ENCODE measurements around the gene EGLN3. TPM values are rescaled to one million over a fixed set of nuclear protein-coding genes. Genes with fewer than 3 reads are reported as not detected.
A peak's percentile ranks its signal among the peaks of the same experiment; 100 is the strongest.

The EGLN3 gene
- total and polyA plus RNA-seq, 2 of the 13 experiments (the other 11 are each of a cell fraction or from before 2014, with no cell fraction given) = 0.18 to 27.3 TPM

- TF ChIP-seq ZHX1 (CRISPR knock-in tag; IDR thresholded peaks at IDR 0.05; ENCODE audit: low read depth) (no peak), ETV5 (CRISPR knock-in tag; IDR thresholded peaks at IDR 0.05; ENCODE audit: borderline replicate concordance) (peak; percentile 65; the same call in 1 of the 2 replicates), HINFP (CRISPR knock-in tag; IDR thresholded peaks at IDR 0.05; ENCODE audit: low read depth) (no peak), JUNB (CRISPR knock-in tag; IDR thresholded peaks at IDR 0.05; ENCODE audit: borderline replicate concordance) (no peak), ZNF124 (CRISPR knock-in tag; IDR thresholded peaks at IDR 0.05) (no peak), ZIK1 (CRISPR knock-in tag; IDR thresholded peaks at IDR 0.05; ENCODE audit: borderline replicate concordance, low read depth) (no peak), ISL2 (CRISPR knock-in tag; IDR thresholded peaks at IDR 0.05) (no peak; the same call in 1 of the 2 replicates), ZBTB38 (CRISPR knock-in tag; IDR thresholded peaks at IDR 0.05) (peak; percentile 73), SMAD3 (CRISPR knock-in tag; IDR thresholded peaks at IDR 0.05) (0 out of 2 replicates have a peak, but pooled peaks have one; percentile 47), PHF20 (CRISPR knock-in tag; IDR thresholded peaks at IDR 0.05) (no peak; the same call in 1 of the 2 replicates), PRMT3 (CRISPR knock-in tag; IDR thresholded peaks at IDR 0.05; ENCODE audit: borderline replicate concordance, low read depth) (peak; percentile 82; the same call in 1 of the 2 replicates), NFATC3 (CRISPR knock-in tag; IDR thresholded peaks at IDR 0.05) (no peak), SMAD9 (CRISPR knock-in tag; IDR thresholded peaks at IDR 0.05) (no peak; the same call in 1 of the 2 replicates), ATF6 (CRISPR knock-in tag; conservative IDR thresholded peaks at IDR 0.05) (no peak)
- TF ChIP-seq, protein P1, sequence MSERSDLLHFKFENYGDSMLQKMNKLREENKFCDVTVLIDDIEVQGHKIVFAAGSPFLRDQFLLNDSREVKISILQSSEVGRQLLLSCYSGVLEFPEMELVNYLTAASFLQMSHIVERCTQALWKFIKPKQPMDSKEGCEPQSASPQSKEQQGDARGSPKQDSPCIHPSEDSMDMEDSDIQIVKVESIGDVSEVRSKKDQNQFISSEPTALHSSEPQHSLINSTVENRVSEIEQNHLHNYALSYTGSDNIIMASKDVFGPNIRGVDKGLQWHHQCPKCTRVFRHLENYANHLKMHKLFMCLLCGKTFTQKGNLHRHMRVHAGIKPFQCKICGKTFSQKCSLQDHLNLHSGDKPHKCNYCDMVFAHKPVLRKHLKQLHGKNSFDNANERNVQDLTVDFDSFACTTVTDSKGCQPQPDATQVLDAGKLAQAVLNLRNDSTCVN (CRISPR knock-in tag; IDR thresholded peaks at IDR 0.05; ENCODE audit: borderline replicate concordance) = 0 out of 2 replicates have a peak, but pooled peaks have one; percentile 53
- TF ChIP-seq, protein P2, sequence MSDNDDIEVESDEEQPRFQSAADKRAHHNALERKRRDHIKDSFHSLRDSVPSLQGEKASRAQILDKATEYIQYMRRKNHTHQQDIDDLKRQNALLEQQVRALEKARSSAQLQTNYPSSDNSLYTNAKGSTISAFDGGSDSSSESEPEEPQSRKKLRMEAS (IDR thresholded peaks at IDR 0.05) = peak; percentile 20; the same call in 1 of the 2 replicates
- TF ChIP-seq, protein P3, sequence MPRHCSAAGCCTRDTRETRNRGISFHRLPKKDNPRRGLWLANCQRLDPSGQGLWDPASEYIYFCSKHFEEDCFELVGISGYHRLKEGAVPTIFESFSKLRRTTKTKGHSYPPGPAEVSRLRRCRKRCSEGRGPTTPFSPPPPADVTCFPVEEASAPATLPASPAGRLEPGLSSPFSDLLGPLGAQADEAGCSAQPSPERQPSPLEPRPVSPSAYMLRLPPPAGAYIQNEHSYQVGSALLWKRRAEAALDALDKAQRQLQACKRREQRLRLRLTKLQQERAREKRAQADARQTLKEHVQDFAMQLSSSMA (CRISPR knock-in tag; IDR thresholded peaks at IDR 0.05) = no peak; the same call in 1 of the 2 replicates
- TF ChIP-seq, protein P4, sequence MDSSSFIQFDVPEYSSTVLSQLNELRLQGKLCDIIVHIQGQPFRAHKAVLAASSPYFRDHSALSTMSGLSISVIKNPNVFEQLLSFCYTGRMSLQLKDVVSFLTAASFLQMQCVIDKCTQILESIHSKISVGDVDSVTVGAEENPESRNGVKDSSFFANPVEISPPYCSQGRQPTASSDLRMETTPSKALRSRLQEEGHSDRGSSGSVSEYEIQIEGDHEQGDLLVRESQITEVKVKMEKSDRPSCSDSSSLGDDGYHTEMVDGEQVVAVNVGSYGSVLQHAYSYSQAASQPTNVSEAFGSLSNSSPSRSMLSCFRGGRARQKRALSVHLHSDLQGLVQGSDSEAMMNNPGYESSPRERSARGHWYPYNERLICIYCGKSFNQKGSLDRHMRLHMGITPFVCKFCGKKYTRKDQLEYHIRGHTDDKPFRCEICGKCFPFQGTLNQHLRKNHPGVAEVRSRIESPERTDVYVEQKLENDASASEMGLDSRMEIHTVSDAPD (CRISPR knock-in tag; IDR thresholded peaks at IDR 0.05) = no peak
Measured at GRCh38 chr14:33950320-33951182, at the start of gene EGLN3 (continued).
